Fibroblast of the conjunctiva (primary cell): Measurements from ENCODE around the gene PAM.
"Not testable (repeated sequence)": the region's sequence is repeated elsewhere in the genome, so short reads cannot be mapped to it uniquely, and the experiment has no call there.

Experiments used
- DNase-seq: peaks from one replicate; pipeline ENCODE4 v3.0.0-alpha.2; 2010; ENCODE audit warnings: low read depth

The PAM gene

GRCh38 chr5:102751903-102752376 is 3.2 kb upstream of the PAM start:
- DNase-seq = not testable (repeated sequence)

GRCh38 chr5:102753889-102754766 is 977 bp upstream of the PAM start:
- DNase-seq = no peak

GRCh38 chr5:102755686-102756371 is 724 bp downstream of the PAM start:
- DNase-seq = no peak

GRCh38 chr5:102758576-102758975 is 3.5 kb downstream of the PAM start:
- DNase-seq = no peak

GRCh38 chr5:102759289-102759688 is 4.2 kb downstream of the PAM start:
- DNase-seq = no peak

- DNase-seq = no peak
Observed at GRCh38 chr5:102759700-102760099, 4.6 kb downstream of the PAM start.

GRCh38 chr5:102760815-102761214 is 5.7 kb downstream of the PAM start:
- DNase-seq = no peak

- DNase-seq = no peak
Observed at GRCh38 chr5:102762095-102762534, 7.0 kb downstream of the PAM start.

GRCh38 chr5:102762562-102763227 is 7.6 kb downstream of the PAM start:
- DNase-seq = no peak

GRCh38 chr5:102763734-102764133 is 8.6 kb downstream of the PAM start:
- no peak for DNase-seq

GRCh38 chr5:102764381-102765004 is 9.4 kb downstream of the PAM start:
- DNase-seq = no peak

- no peak for DNase-seq
Observed at GRCh38 chr5:102765350-102765749, 10.2 kb downstream of the PAM start.

GRCh38 chr5:102766295-102767090 is 11.4 kb downstream of the PAM start:
- DNase-seq = no peak

GRCh38 chr5:102767862-102768261 is 12.8 kb downstream of the PAM start:
- no peak for DNase-seq

- DNase-seq = no peak
Observed at GRCh38 chr5:102770803-102771202, 15.7 kb downstream of the PAM start.

- DNase-seq = no peak
Observed at GRCh38 chr5:102771435-102771834, 16.3 kb downstream of the PAM start.

- no peak for DNase-seq
Observed at GRCh38 chr5:102772273-102772672, 17.2 kb downstream of the PAM start.

- DNase-seq = no peak
Observed at GRCh38 chr5:102773133-102773532, 18.0 kb downstream of the PAM start.

- DNase-seq = not testable (repeated sequence)
Observed at GRCh38 chr5:102775756-102776155, 20.7 kb downstream of the PAM start.

- DNase-seq = no peak
Observed at GRCh38 chr5:102777099-102777498, 22.0 kb downstream of the PAM start.

GRCh38 chr5:102778478-102778877 is 23.4 kb downstream of the PAM start:
- DNase-seq = peak; percentile 56
